Omental fat pad (tissue), 4 donors: ENCODE measurements around the gene VPS54. TPM values are rescaled to one million over a fixed set of nuclear protein-coding genes. Genes with fewer than 3 reads are reported as not detected.

Experiments
- ATAC-seq: fragments of 150-250 bp; one replicate; pipeline ENCODE4 v1.9.1; 2016; ENCODE audit warnings: mild to moderate bottlenecking, moderate library complexity; ENCODE audit not compliant: low FRiP score
- DNase-seq: peaks from one replicate; pipeline ENCODE4 v3.0.0-alpha.2; 2019; ENCODE audit warnings: low spot score
- CTCF ChIP-seq, 3 donors: fragments of 450-650 bp; IDR thresholded peaks; one replicate each; pipeline ENCODE4 v1.5.1; 2016 to 2017; ENCODE audit warnings: antibody characterized with exemption in 3 of 3, mild to moderate bottlenecking in 3 of 3, moderate library complexity in 2 of 3
- total RNA-seq, 4 donors: library from RNA; depleted of rRNA; stranded (reverse); fragments of >200 nt; gene quantifications; one replicate each; pipeline ENCODE4 v1.1.0, GENCODE V29; 2016

The VPS54 gene
- total RNA-seq, 4 donors from 2014 or later, result 19.8 to 40.5 (median 26.9) TPM

- ATAC-seq, result no peak
- no peak for TF ChIP-seq CTCF (IDR thresholded peaks at IDR 0.05)
- DNase-seq, result no peak
Observed at GRCh38 chr2:64015391-64015790, 3.8 kb downstream of the VPS54 start.

GRCh38 chr2:64014628-64015027 is 4.6 kb downstream of the VPS54 start:
- DNase-seq (no peak), ATAC-seq (no peak)
- TF ChIP-seq CTCF (IDR thresholded peaks at IDR 0.05), result no peak

GRCh38 chr2:64013053-64013452 is 6.2 kb downstream of the VPS54 start:
- TF ChIP-seq CTCF (IDR thresholded peaks at IDR 0.05), result no peak
- ATAC-seq, result no peak
- DNase-seq, result no peak

GRCh38 chr2:64012115-64012514 is 7.1 kb downstream of the VPS54 start:
- ATAC-seq (no peak), DNase-seq (no peak)
- TF ChIP-seq CTCF (IDR thresholded peaks at IDR 0.05), result no peak

GRCh38 chr2:64008434-64009009 is 10.7 kb downstream of the VPS54 start:
- TF ChIP-seq CTCF (IDR thresholded peaks at IDR 0.05), result no peak
- ATAC-seq, result no peak
- no peak for DNase-seq

GRCh38 chr2:64007924-64008323 is 11.3 kb downstream of the VPS54 start:
- ATAC-seq, result no peak
- no peak for TF ChIP-seq CTCF (IDR thresholded peaks at IDR 0.05)
- no peak for DNase-seq

GRCh38 chr2:64005707-64006356 is 13.4 kb downstream of the VPS54 start:
- no peak for TF ChIP-seq CTCF (IDR thresholded peaks at IDR 0.05)
- DNase-seq (no peak), ATAC-seq (no peak)
